SK-N-MC (cell line): ENCODE data around the gene DISC1.
"Not testable (repeated sequence)": the region's sequence is repeated elsewhere in the genome, so short reads cannot be mapped to it uniquely, and the experiment has no call there.

Experiments used
- EZH2 ChIP-seq: fragments of 200-600 bp; sonication (generic); IDR thresholded peaks from one replicate; pipeline ENCODE4 v1.6.1; 2017; ENCODE audit warnings: antibody characterized with exemption
- POLR2AphosphoS5 ChIP-seq: IDR thresholded peaks from 2 replicates; pipeline ENCODE4 v1.6.1; 2012; ENCODE audit warnings: mild to moderate bottlenecking, low read depth, low read length, borderline replicate concordance

DNA sequence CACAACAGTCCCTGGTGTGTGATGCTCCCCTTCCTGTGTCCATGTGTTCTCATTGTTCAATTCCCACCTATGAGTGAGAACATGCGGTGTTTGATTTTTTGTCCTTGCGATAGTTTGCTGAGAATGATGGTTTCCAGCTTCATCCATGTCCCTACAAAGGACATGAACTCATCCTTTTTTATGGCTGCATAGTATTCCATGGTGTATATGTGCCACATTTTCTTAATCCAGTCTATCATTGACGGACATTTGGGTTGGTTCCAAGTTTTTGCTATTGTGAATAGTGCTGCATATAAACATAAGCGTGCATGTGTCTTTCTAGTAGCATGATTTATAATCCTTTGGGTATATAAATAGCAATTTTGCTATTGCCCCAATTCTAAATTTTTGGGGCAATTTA, 19.6 kb downstream of the DISC1 start:
- TF ChIP-seq POLR2AphosphoS5, EZH2: not testable (repeated sequence)
